Measurements from ENCODE around the gene METTL9. TPM values are rescaled to one million over a fixed set of nuclear protein-coding genes. Genes with fewer than 3 reads are reported as not detected.

The METTL9 gene
- total RNA-seq, 1 donor: 170 TPM

DNA sequence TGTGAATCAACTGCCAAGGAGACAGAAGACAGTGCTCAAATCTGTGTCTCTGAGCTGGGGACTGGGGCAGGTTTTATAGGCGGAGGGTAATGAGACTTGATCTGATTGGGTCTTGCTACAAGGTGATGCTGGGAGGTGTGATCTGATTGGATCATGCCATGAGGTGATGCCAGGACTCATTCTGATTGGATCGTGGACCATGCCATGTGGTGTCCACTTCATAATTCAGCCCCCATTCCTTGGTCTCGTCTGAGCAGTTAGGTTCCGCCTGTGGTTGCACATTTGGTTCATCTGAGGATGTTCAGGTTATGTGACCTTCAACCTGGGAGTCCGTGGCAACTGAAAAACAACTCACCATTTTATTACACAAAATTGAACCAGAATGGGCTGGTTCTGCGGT lies 105.4 kb downstream of the METTL9 start:
- Histone ChIP-seq H3K79me2 (ENCODE audit: insufficient read depth, low read length) (no peaks in the 10 kb centered on the region), H3K36me3 (ENCODE audit: insufficient read depth, low read length) (no peaks in the 10 kb centered on the region), H3K27ac (ENCODE audit: low read depth, low read length) (no peak overlapping the region), H3K27me3 (ENCODE audit: insufficient read depth, low read length) (no peaks in the 10 kb centered on the region), H2AFZ (ENCODE audit: low read length) (no peak overlapping the region), H3K4me2 (ENCODE audit: insufficient read depth, low read length) (no peak overlapping the region), H4K20me1 (ENCODE audit: insufficient read depth, low read length) (no peaks in the 10 kb centered on the region), H3K4me3 (ENCODE audit: insufficient read depth, low read length) (no peak overlapping the region), H3K4me1 (ENCODE audit: insufficient read depth, low read length) (no peaks in the 10 kb centered on the region), H3K9me3 (ENCODE audit: low read depth, low read length) (no peaks in the 10 kb centered on the region)
- TF ChIP-seq, protein P1, sequence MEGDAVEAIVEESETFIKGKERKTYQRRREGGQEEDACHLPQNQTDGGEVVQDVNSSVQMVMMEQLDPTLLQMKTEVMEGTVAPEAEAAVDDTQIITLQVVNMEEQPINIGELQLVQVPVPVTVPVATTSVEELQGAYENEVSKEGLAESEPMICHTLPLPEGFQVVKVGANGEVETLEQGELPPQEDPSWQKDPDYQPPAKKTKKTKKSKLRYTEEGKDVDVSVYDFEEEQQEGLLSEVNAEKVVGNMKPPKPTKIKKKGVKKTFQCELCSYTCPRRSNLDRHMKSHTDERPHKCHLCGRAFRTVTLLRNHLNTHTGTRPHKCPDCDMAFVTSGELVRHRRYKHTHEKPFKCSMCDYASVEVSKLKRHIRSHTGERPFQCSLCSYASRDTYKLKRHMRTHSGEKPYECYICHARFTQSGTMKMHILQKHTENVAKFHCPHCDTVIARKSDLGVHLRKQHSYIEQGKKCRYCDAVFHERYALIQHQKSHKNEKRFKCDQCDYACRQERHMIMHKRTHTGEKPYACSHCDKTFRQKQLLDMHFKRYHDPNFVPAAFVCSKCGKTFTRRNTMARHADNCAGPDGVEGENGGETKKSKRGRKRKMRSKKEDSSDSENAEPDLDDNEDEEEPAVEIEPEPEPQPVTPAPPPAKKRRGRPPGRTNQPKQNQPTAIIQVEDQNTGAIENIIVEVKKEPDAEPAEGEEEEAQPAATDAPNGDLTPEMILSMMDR (IDR thresholded peaks at IDR 0.05; ENCODE audit: extremely low read depth, low read depth, low read length): no peak
- DNase-seq (ENCODE audit: insufficient read length, low spot score, missing footprints): no peak

Small RNAs within 50 kb of the gene (small RNA-seq; reads per million reads assigned to genes)
- not detected for gene RF00478
- not detected for gene RNU6-1005P
- gene RNU6-196P: not detected

Other genes starting within 250 kb of the METTL9 start
- gene IGSF6, start 53.0 kb downstream of the METTL9 start, total RNA-seq: under 0.01 and 0.36 TPM in 2 replicates
- under 0.01 TPM in 2 replicates for gene OTOA, start 64.4 kb downstream of the METTL9 start, total RNA-seq